Measurements from ENCODE around the gene NDST4.

The NDST4 gene

DNA sequence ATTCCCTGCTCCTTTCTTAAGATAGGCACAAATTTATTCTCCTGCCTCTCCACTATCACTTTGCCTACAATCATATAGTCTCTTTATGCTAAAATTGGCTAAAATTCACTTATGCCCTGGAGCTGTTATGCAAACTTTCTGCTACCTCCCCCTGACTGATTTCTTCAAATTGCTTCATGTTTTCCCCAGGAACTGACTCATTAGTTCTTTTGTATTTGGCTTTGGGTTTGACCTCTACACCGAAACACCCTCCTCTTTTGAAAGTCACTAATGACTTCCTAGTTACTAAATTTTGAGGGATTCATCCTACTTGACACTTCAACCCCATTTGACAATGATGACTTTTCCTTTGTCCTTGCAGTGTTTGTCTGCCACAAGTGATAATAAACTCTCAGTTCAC lies 222.6 kb downstream of the NDST4 start:
- Mint-ChIP-seq H3K9me3 (peaks cover 12% of the 10 kb centered on the region), H3K36me3 (no peaks in the 10 kb centered on the region), H3K27ac (no peak overlapping the region), H3K4me3 (no peak overlapping the region), H3K4me1 (no peaks in the 10 kb centered on the region), H3K27me3 (no peaks in the 10 kb centered on the region)
- ATAC-seq = no peak

DNA sequence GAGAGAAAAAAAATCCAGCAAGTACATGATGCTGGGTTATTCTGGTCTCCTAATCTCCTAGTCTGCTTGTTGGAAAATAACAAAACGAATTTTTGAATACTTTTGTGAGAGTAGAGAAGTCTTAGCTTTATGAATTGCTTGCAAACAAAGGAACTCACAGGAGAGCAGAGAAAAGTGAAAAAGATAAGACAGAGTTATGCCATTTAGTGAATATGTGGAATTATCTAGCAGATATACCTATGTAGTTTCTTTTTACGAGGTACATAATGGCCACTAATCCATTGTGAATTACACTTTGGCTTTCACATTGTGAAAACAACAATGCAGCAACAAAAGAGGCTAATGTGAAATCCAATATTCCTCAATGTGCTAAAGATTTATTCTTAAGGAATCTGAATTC lies 226.7 kb downstream of the NDST4 start:
- no peak overlapping the region for H3K4me3 Mint-ChIP-seq
- H3K27ac Mint-ChIP-seq = no peak overlapping the region
- no peaks in the 10 kb centered on the region for H3K36me3 Mint-ChIP-seq
- H3K4me1 Mint-ChIP-seq = no peaks in the 10 kb centered on the region
- H3K27me3 Mint-ChIP-seq = no peaks in the 10 kb centered on the region
- ATAC-seq = no peak
- H3K9me3 Mint-ChIP-seq = peaks cover 3% of the 10 kb centered on the region

DNA sequence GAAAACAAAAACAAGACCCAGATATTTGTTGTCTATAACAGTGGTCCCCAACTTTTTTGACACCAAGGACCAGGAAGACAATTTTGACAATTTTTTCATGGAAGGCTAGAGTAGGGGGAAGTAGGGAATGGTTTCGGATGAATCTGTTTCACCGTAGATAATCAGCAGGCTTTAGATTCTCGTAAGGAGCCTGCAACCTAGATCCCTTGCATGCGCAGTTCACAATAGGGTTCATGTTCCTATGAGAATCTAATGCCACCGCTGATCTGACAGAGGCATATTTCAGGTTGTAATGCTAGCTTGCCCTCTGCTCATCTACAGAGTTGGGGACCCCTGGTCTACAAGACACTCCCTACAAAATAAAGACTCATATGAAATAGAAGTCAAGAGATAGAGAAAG lies 229.8 kb downstream of the NDST4 start:
- Mint-ChIP-seq H3K36me3 (no peaks in the 10 kb centered on the region), H3K27me3 (no peaks in the 10 kb centered on the region), H3K27ac (no peak overlapping the region), H3K4me3 (no peak overlapping the region), H3K9me3 (no peaks in the 10 kb centered on the region), H3K4me1 (no peaks in the 10 kb centered on the region)
- ATAC-seq = peak; percentile 34

DNA sequence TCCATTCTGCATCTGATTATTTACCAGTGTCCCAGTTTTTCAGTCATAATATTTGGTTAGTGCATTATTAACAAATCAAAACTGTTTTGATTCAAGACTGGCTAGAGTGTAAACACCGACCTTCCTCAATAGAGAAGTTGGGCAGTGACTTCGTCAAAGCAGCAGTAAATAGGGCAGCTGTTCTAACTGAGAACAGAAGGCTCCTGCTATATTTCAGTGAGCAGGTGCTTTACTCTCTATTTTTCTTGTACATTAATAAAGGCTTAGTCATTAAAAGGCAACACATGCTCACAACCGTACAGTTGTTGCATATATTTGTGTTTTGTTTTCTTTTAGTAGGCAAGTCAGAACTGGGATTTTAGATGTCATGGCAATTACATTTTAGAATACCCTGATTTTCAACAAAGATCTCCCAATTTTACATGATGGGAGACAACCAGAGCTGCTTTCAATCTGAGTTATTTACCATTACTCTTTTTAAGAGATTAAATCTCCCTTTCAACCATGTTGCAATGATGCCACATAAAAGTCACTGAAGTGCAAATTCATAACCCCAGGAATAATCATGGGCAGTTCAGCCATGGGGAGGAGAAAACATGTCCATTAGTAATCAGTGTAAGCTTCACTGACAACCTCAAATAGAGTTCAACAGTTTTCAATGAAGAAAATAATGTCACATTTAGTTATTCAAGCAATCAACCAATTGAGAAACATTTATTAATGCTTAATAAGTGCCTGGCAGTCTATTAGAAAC lies 233.3 kb downstream of the NDST4 start:
- no peaks in the 10 kb centered on the region for H3K27me3 Mint-ChIP-seq
- H3K36me3 Mint-ChIP-seq = no peaks in the 10 kb centered on the region
- no peaks in the 10 kb centered on the region for H3K4me1 Mint-ChIP-seq
- no peak overlapping the region for H3K27ac Mint-ChIP-seq
- no peaks in the 10 kb centered on the region for H3K9me3 Mint-ChIP-seq
- no peak for ATAC-seq
- H3K4me3 Mint-ChIP-seq = no peak overlapping the region

- Mint-ChIP-seq H3K36me3 (no peaks in the 10 kb centered on the region), H3K4me1 (no peaks in the 10 kb centered on the region), H3K27ac (no peak overlapping the region), H3K9me3 (no peaks in the 10 kb centered on the region), H3K4me3 (no peak overlapping the region), H3K27me3 (no peaks in the 10 kb centered on the region)
- ATAC-seq = no peak
Measured at GRCh38 chr4:114875630-114876029, 237.8 kb downstream of the NDST4 start.

GRCh38 chr4:114874321-114874720 lies 239.1 kb downstream of the NDST4 start:
- no peak overlapping the region for H3K4me3 Mint-ChIP-seq
- no peak for ATAC-seq
- H3K27me3 Mint-ChIP-seq = no peaks in the 10 kb centered on the region
- no peaks in the 10 kb centered on the region for H3K36me3 Mint-ChIP-seq
- no peaks in the 10 kb centered on the region for H3K4me1 Mint-ChIP-seq
- H3K9me3 Mint-ChIP-seq = no peaks in the 10 kb centered on the region
- H3K27ac Mint-ChIP-seq = no peak overlapping the region

DNA sequence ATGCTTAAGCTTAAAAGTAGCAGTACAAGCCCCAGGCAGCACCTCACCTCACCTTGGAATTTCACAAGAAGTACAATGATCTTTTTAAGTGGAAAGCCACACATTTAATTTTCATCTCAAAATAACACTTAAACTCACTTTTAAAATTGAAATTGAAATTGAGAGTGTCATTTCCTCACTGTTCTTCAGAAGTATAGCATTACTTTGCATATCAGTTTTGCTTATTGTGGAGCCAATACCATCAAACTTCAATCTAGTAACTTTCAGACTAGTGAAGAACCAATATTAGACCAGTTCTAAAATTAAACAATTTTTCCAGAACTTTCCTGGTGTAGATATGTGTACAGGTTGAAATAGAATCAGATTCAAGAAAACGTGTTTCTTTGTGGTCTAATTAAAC lies 242.4 kb downstream of the NDST4 start:
- Mint-ChIP-seq H3K27ac (no peak overlapping the region), H3K4me3 (no peak overlapping the region), H3K9me3 (no peaks in the 10 kb centered on the region), H3K4me1 (no peaks in the 10 kb centered on the region), H3K36me3 (no peaks in the 10 kb centered on the region), H3K27me3 (no peaks in the 10 kb centered on the region)
- no peak for ATAC-seq

DNA sequence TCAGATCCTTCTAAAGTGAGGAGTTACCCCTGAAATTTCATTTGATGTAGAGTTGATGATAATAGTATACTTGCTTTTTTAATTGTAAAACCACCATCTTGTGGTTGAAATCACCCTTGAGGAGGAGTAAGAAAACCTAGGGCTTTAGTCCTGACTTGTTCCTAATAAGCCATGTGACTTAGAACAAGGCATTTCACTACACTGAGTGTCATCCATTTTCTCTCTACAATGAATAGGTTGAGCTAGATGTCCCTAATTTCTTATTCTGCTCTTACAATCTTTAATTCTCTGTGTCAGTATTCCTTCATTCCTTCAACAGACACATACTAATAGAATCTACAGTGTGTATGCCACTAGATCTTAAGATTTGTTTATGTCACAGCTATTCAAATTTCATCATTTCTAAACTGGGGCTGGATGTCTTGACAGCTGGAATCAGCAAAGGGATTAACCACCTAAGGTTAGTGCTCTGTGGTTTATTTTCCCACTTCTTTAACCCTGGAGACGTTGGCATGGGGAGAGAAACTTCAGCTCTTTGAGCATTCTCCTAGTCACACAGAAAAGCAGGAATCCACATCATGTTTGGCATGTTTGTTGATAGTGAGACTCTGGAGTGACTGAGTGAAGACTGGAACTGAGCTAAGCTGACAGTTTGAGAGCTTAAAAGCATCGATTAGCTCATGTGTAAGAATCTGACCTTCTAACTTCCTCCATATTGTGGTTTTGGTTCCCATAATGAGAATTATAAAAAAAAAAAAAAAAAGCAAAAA lies 246.3 kb downstream of the NDST4 start:
- H3K4me1 Mint-ChIP-seq = peaks cover 6% of the 10 kb centered on the region
- ATAC-seq = peak; percentile 41
- H3K9me3 Mint-ChIP-seq = no peaks in the 10 kb centered on the region
- no peak overlapping the region for H3K4me3 Mint-ChIP-seq
- no peaks in the 10 kb centered on the region for H3K27me3 Mint-ChIP-seq
- H3K36me3 Mint-ChIP-seq = no peaks in the 10 kb centered on the region
- no peak overlapping the region for H3K27ac Mint-ChIP-seq

DNA sequence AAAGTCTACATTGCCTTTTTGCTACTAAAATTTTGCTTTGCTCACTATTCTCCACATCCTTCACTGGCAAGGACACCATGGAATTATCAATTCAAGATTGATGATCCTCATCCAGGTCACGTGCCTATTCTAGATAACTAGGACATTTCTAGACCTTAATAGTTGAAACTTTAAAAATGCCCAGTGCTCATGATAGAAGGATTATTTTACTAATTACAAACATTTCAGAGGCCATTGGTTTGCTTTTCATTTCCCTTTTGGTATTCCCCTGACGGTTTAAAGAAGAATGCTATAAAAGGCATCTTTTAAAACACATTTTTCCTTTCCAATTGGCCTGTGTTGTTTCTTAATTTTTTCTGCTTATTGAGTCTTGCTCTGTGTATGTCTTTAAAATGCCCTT lies 249.4 kb downstream of the NDST4 start:
- H3K27me3 Mint-ChIP-seq = no peaks in the 10 kb centered on the region
- no peak for ATAC-seq
- H3K4me1 Mint-ChIP-seq = peaks cover 6% of the 10 kb centered on the region
- H3K9me3 Mint-ChIP-seq = no peaks in the 10 kb centered on the region
- H3K36me3 Mint-ChIP-seq = no peaks in the 10 kb centered on the region
- H3K4me3 Mint-ChIP-seq = no peak overlapping the region
- no peak overlapping the region for H3K27ac Mint-ChIP-seq

DNA sequence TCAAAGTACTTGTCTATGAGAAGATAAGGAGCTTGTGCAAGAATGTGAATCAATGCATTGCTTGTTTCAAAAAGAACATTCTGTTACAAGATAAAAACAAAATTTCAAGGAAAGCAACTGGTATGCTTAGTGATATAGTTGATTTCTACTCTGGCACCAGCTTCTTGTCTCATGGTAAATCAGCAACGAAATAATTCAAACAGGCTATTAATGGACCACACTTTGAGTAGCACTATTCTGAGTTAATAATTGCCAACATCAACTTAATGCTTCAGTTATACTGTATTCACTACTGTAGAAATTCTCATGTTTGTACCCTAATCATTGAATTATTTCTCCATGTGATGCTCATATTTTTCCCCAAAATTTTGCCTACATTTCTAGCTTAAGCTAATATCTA lies 252.6 kb downstream of the NDST4 start:
- H3K27ac Mint-ChIP-seq = no peak overlapping the region
- no peaks in the 10 kb centered on the region for H3K27me3 Mint-ChIP-seq
- H3K9me3 Mint-ChIP-seq = no peaks in the 10 kb centered on the region
- H3K4me3 Mint-ChIP-seq = no peak overlapping the region
- no peak for ATAC-seq
- H3K4me1 Mint-ChIP-seq = peaks cover 6% of the 10 kb centered on the region
- no peaks in the 10 kb centered on the region for H3K36me3 Mint-ChIP-seq

GRCh38 chr4:114857831-114858230 lies 255.6 kb downstream of the NDST4 start:
- Mint-ChIP-seq H3K4me1 (no peaks in the 10 kb centered on the region), H3K36me3 (no peaks in the 10 kb centered on the region), H3K27ac (no peak overlapping the region), H3K4me3 (no peak overlapping the region), H3K9me3 (no peaks in the 10 kb centered on the region), H3K27me3 (no peaks in the 10 kb centered on the region)
- ATAC-seq = no peak

DNA sequence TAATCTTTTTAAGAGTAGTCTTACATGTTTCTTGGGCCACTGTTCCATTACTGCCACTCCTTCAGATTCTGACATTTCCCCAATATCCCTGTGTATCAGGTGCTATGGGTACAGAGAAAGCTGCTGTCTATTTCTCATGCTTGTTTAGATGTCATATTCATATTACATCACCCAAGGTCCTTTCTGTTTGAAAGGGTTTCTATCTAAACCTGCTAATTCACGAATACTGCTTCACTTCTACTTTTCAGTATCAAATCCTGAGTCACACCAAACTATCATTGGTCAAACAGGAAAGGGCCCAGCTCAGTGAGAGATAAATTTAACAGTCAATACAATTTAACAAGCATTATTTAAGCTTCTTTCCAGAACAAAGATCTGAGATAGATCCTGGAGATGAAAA lies 273.4 kb downstream of the NDST4 start:
- peaks cover 3% of the 10 kb centered on the region for H3K9me3 Mint-ChIP-seq
- H3K27me3 Mint-ChIP-seq = no peaks in the 10 kb centered on the region
- no peak for ATAC-seq
- H3K4me1 Mint-ChIP-seq = no peaks in the 10 kb centered on the region
- no peaks in the 10 kb centered on the region for H3K36me3 Mint-ChIP-seq
- H3K27ac Mint-ChIP-seq = no peak overlapping the region
- H3K4me3 Mint-ChIP-seq = no peak overlapping the region

DNA sequence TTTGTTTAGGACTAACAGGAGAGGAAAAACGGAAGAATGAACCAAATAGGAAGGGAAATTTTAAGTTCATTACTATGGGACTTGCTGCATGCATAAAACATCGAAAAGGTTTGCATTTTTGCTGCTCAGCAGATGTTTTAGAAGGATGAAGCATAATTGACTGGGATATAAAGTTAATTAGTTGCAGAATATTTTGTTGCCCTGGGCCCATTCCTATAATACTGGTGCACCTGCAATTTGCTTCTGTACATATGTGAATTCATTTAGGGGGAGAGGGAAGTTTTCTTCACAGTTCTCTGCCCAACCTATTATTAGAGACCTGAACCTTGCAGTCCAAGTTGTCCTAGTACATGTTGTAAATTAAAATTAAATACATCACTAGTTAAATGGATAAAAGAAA lies 282.8 kb downstream of the NDST4 start:
- H3K4me3 Mint-ChIP-seq = no peak overlapping the region
- H3K27me3 Mint-ChIP-seq = no peaks in the 10 kb centered on the region
- no peaks in the 10 kb centered on the region for H3K4me1 Mint-ChIP-seq
- H3K27ac Mint-ChIP-seq = no peak overlapping the region
- H3K36me3 Mint-ChIP-seq = no peaks in the 10 kb centered on the region
- no peaks in the 10 kb centered on the region for H3K9me3 Mint-ChIP-seq
- ATAC-seq = no peak

DNA sequence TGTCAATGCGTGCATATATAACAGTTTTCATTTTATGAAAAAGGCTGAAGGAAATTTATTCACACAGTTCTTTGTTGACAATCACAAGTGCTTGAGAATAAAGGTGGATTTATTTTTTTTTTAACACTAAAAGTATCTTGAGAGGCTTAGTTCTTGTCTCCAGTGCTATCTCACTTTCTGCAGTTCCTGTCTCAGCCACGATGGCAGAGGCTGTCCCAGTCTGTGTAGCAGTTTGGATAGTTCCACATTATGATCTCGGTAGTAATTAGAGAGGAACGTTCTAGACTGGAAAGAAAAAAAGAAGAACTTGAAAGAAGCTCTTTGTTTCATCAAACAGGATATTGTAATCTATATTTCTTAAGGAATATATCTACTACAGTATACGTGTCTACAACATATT lies 285.8 kb downstream of the NDST4 start:
- H3K9me3 Mint-ChIP-seq = no peaks in the 10 kb centered on the region
- no peaks in the 10 kb centered on the region for H3K36me3 Mint-ChIP-seq
- H3K4me3 Mint-ChIP-seq = no peak overlapping the region
- no peaks in the 10 kb centered on the region for H3K27me3 Mint-ChIP-seq
- no peak overlapping the region for H3K27ac Mint-ChIP-seq
- ATAC-seq = no peak
- no peaks in the 10 kb centered on the region for H3K4me1 Mint-ChIP-seq

GRCh38 chr4:114815760-114816159 lies 297.7 kb downstream of the NDST4 start:
- H3K4me1 Mint-ChIP-seq = no peaks in the 10 kb centered on the region
- H3K27me3 Mint-ChIP-seq = peaks cover 9% of the 10 kb centered on the region
- H3K9me3 Mint-ChIP-seq = no peaks in the 10 kb centered on the region
- no peak overlapping the region for H3K27ac Mint-ChIP-seq
- no peak overlapping the region for H3K4me3 Mint-ChIP-seq
- no peaks in the 10 kb centered on the region for H3K36me3 Mint-ChIP-seq
- ATAC-seq = no peak

GRCh38 chr4:114813961-114814360 lies 299.5 kb downstream of the NDST4 start:
- Mint-ChIP-seq H3K4me1 (no peaks in the 10 kb centered on the region), H3K27me3 (no peaks in the 10 kb centered on the region), H3K36me3 (no peaks in the 10 kb centered on the region), H3K4me3 (no peak overlapping the region), H3K9me3 (no peaks in the 10 kb centered on the region), H3K27ac (no peak overlapping the region)
- no peak for ATAC-seq

Data from stimulated activated memory B cell treated with anti-CD40 and anti-IgM and Interleukin-4, amounts not matched to agents 10 μg/mL and 1 μg/mL and 100 μg/mL, for 72 hours (primary cell).